Endothelial cell of umbilical vein (primary cell): Measurements from ENCODE around the gene GPR176.

ENCODE experiments used
- CTCF ChIP-seq, 2 donors: IDR thresholded peaks; 1 replicate in 1 of 2; 2 replicates in 1 of 2; pipeline ENCODE4 v1.5.1; 2011; ENCODE audit warnings: low read length in 2 of 2, mild to moderate bottlenecking in 2 of 2, moderate library complexity in 2 of 2, control low read depth in 1 of 2, inconsistent platforms in 1 of 2, low read depth in 1 of 2; ENCODE audit not compliant: insufficient read depth in 1 of 2; ENCODE audit errors: extremely low read depth in 1 of 2
- EZH2 ChIP-seq: IDR thresholded peaks from 2 replicates; pipeline ENCODE4 v1.6.1; 2012; ENCODE audit warnings: borderline replicate concordance, low read depth, mild to moderate bottlenecking, moderate library complexity, low read length, inconsistent platforms; ENCODE audit not compliant: severe bottlenecking
- POLR2A ChIP-seq: IDR thresholded peaks from 2 replicates; pipeline ENCODE4 v1.6.1; 2012; ENCODE audit warnings: low read depth, mild to moderate bottlenecking, control low read depth, low read length

- TF ChIP-seq EZH2 (no peak), CTCF (IDR thresholded peaks at IDR 0.05; ENCODE audit: extremely low read depth in 1 of 2, insufficient read depth in 1 of 2, low read depth in 1 of 2, low read length in 2 of 2) (no peak), POLR2A (no peak)
These were observed 62.9 kb downstream of the GPR176 start for GRCh38 chr15:39857132-39857531.
